GM21576 (cell line): Measurements from ENCODE around the gene VSTM2B.

Source experiments
- ATAC-seq: cut with Tn5 transposase; IDR thresholded peaks from one replicate; pipeline ENCODE4 v1.9.1; 2021; ENCODE audit warnings: mild to moderate bottlenecking, moderate library complexity; ENCODE audit not compliant: unreplicated experiment

VSTM2B gene

DNA sequence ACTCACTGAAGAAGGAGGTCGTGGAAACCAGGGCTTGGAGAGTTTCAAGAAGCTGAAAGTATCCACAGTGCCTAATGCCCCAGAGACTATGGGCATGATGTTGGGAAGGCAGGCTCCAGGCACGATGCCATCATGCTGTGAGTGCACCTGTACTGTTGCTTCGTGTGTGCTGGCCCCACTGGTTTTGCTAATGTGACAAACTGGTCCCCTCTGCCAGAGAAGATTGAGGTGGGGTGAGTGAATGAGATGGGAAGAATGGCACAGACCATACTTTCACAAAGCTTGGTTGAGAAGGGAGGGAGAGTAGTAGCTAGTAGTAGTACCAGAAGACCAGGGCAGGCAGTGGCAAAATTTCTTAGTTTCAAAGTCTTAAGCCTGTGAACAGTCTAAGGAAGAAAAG lies 61.3 kb downstream of the VSTM2B start:
- ATAC-seq: no peak

DNA sequence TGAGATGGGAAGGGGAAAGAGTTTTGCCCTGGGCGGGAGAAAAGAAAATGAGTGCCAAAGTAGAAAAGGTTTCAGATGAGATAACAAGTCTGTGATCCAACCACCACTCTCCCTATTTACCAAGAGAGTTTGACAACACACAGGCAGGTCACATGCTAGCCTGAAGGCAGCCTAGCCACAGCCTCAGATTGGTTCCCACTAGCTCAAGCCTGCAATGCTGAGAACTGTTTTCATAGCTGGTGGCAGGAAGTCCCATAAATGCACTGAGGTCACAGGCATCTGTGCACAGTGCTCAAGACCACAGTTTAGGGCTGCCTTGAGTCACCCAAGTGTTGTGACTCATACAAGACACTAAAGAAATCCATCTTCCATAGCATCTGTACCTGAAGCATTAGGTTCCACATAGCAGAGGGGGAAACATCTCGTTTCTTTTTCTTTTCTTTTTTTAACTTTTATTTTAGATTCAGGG lies 61.8 kb downstream of the VSTM2B start:
- ATAC-seq: peak; percentile 90

DNA sequence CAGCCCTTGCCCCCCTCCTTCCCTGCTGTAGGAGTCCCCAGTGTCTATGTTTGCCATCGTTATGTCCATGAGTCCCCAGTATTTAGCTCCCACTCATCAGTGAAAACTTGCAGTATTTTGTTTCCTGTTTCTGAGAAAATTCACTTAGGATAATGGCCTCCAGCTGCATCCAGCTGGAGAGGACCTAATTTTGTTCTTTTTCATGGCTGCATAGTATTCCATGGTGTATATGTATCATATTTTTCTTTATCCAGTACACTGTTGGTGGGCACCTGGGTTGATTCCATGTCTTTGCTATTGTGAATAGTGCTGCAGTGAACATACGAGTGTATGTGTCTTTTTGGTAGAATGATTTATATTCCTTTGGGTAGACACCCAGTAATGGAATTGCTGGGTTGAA lies 62.3 kb downstream of the VSTM2B start:
- ATAC-seq: no peak

DNA sequence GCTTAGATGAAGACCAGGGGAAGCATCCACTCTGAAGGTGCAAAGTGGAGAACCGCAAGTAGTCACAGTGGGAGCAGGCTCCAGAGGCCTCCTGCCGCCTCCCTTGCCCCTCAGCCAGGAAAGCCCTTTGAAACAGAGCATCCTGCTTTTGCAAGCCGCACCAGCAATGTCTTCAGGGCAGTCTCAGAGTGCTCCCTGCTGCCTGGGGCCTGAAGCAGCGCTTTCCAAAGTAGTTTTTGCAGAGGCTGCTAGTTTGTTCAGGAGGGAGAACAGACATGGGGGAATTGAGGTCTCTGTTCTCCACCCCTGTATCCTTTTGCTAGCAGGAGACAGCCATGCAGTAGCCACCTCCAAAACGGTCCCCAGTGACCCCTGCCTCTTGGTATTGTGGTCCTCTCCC lies 64.5 kb downstream of the VSTM2B start:
- no peak for ATAC-seq

DNA sequence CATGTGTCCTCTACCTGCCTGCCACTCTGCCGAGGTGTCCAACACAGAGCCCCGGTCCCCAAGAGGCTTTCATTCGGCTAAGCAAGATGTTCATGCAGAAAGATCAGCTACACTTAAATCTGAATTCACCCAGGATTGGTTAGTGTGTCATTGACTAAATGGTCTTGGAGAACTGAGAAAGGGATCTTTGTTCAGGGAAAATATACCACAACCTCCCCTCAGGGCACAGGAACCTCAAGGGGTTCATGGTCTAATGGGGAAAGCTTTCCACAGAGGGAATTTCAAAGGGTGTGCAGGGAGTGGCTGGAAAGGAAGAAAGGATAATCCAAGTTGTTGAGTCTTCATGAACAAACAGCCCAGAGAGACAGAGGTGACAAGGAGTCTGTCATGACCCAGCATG lies 65.9 kb downstream of the VSTM2B start:
- ATAC-seq: no peak

DNA sequence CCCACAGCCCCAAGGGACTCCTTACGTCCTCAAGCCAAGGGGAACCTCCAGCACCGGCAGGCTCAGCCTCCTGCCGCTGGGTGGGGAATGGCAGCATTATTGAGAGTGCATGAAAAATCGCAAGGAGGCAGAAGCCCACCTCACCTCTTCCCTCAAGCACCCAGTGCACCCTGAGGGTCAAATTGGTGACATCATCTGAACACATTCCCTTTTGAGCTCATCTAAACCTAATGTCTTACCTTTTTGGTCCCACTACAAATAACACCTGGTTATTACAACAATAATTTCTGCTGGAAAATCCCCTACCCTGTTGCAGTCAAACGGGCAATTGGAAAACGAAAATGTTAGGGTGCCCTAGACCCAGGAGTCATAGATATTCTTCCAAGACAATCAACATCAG lies 68.1 kb downstream of the VSTM2B start:
- no peak for ATAC-seq

- no peak for ATAC-seq
These were observed 70.4 kb downstream of the VSTM2B start for GRCh38 chr19:29596080-29596727.

- ATAC-seq: no peak
These were observed 71.2 kb downstream of the VSTM2B start for GRCh38 chr19:29596885-29597525.

DNA sequence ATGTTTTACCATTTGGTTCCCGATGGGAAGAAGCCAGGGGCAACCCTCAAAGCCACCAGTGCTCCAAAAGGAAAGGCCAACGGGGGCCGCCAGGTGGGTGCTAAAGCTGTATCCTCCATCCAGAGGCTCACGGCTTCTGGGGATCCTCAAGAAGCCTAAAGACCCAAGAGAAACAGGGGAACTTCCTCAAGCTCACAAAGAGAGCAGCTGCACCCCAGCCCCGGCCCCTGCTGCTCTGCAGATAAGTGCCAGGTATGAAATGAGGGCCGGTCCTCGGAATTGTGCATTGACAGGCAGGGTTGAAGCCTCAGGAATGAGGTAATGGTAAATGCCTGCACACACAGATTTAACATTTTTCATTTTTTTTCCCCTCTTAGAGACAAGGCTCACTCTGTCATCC lies 72.2 kb downstream of the VSTM2B start:
- no peak for ATAC-seq

- ATAC-seq: no peak
These were observed 72.7 kb downstream of the VSTM2B start for GRCh38 chr19:29598496-29598895.

GRCh38 chr19:29603308-29603707 lies 77.5 kb downstream of the VSTM2B start:
- ATAC-seq: no peak

DNA sequence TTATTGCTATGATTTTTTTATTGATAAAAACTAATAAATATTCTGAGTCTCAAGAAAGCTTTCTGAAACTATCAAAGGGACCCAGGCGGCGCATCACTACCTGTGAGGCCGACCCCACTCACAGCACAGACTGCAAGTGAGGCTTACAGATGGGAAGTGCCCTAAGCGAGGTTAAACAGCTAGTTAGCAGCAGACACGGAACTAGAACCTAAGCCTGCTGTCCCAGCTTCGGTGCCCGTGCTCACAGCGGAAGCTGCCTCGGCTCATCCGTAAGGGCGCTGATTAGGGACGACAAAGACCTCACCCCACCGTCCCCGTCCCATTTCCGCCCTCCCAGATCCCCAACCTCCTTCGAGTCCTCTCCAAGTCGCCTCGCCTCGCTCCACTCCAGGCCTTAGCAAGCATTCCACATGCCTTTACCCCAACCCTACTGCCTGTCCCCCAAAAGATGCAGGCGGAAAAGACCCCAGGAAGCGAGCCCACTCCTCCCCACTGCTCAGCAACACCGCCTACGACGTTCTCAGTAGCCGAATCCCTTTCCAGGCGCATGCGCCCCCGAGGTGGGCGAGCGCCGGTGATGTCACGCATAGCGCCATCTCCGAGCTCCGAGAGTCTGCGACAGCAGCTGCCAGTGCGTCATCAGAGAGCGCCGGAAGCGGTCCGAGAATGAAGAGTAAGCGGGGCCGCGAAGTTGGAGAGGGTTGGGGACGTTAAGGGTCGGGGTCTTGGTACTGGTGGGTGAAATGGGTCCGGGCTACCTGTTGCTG lies 80.0 kb downstream of the VSTM2B start, which contains the start of gene POP4:
Gene POP4, plus strand, starts transcription at position 631 of the 767 bp plus-strand sequence. Its CDS starts 36 bp downstream, at position 667.
- ATAC-seq: peak; percentile 66

DNA sequence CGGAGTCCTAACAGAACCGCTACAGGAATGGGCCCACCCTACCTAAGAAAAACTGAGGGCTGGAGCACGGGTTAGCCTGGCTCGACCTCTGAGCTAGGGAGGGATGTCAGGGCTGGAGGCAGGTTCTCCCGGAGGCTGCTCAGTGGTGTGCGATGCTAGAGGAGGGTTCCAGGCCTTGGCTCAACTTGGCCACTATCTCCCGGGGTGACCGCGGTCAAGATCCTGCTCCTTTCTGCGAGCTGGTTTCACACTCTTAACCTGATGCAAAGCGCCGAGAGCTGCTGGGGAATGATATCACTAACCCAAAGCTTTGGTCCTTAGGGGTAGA lies 80.6 kb downstream of the VSTM2B start:
- peak; percentile 12 for ATAC-seq

DNA sequence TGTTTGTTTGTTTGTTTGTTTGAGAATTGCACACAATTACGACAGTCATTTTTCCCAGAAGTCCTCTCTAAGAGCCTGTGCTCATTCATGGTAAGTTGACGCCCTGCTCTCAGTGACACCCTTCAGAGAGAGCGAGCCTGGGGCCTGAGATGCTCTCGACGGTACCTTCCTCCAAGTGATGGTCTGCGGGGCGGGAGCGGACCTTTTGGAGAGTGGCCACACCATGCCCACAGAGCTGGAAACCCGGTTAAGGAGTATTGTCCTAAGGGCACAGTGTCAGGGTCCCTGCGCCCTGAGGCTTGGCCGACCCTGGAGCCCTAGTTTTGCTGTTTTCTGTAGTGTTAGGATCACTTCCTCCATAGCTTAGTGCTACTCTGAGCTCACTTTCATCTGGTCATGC lies 83.8 kb downstream of the VSTM2B start:
- ATAC-seq: no peak

- ATAC-seq: no peak
These were observed 84.4 kb downstream of the VSTM2B start for GRCh38 chr19:29610213-29610573.

GRCh38 chr19:29610574-29611271 lies 84.9 kb downstream of the VSTM2B start:
- ATAC-seq: peak; percentile 61

DNA sequence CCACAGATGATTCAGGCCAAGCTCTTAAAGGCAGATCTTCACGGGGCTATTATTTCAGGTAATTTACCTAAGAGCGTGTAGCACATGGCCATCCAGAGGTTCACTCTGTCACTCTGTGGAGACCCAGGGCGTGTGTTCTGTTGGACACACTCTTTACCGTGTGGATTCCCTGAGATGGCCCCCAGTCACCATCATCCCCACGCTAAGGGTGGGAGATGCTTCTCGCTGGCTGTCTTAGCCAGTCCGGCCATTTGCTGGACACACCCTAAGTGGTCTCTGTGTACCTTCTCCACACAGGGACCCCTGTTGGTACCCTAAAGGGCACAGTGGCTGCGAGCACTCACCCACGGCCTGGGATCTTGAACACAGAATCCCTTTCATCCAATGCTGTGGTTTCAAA lies 86.3 kb downstream of the VSTM2B start:
- no peak for ATAC-seq

GRCh38 chr19:29612801-29613595 lies 87.2 kb downstream of the VSTM2B start:
- ATAC-seq: no peak

- no peak for ATAC-seq
These were observed 88.3 kb downstream of the VSTM2B start for GRCh38 chr19:29614046-29614445.
